Fibroblast of pulmonary artery (primary cell): ENCODE measurements around the gene SPINK8.
"Not testable (repeated sequence)": the region's sequence is repeated elsewhere in the genome, so short reads cannot be mapped to it uniquely, and the experiment has no call there.

Experiments
- DNase-seq: peaks from one replicate; pipeline ENCODE4 v3.0.0-alpha.2; 2010; ENCODE audit warnings: low read depth
- H3K4me3 ChIP-seq: replicated peaks from 2 replicates; pipeline ENCODE4 v1.5.1; 2011; ENCODE audit warnings: low read depth, mild to moderate bottlenecking, control low read depth, low read length, moderate library complexity
- TF ChIP-seq, protein P1 (sequence below): IDR thresholded peaks from 2 replicates; pipeline ENCODE4 v1.5.1; 2011; ENCODE audit warnings: mild to moderate bottlenecking, control low read depth, low read length, inconsistent platforms; ENCODE audit errors: missing control alignments

SPINK8 gene

GRCh38 chr3:48276911-48277641, 56.4 kb downstream of the SPINK8 start:
- no peak for DNase-seq
- TF ChIP-seq, protein P1, sequence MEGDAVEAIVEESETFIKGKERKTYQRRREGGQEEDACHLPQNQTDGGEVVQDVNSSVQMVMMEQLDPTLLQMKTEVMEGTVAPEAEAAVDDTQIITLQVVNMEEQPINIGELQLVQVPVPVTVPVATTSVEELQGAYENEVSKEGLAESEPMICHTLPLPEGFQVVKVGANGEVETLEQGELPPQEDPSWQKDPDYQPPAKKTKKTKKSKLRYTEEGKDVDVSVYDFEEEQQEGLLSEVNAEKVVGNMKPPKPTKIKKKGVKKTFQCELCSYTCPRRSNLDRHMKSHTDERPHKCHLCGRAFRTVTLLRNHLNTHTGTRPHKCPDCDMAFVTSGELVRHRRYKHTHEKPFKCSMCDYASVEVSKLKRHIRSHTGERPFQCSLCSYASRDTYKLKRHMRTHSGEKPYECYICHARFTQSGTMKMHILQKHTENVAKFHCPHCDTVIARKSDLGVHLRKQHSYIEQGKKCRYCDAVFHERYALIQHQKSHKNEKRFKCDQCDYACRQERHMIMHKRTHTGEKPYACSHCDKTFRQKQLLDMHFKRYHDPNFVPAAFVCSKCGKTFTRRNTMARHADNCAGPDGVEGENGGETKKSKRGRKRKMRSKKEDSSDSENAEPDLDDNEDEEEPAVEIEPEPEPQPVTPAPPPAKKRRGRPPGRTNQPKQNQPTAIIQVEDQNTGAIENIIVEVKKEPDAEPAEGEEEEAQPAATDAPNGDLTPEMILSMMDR: no peak

DNA sequence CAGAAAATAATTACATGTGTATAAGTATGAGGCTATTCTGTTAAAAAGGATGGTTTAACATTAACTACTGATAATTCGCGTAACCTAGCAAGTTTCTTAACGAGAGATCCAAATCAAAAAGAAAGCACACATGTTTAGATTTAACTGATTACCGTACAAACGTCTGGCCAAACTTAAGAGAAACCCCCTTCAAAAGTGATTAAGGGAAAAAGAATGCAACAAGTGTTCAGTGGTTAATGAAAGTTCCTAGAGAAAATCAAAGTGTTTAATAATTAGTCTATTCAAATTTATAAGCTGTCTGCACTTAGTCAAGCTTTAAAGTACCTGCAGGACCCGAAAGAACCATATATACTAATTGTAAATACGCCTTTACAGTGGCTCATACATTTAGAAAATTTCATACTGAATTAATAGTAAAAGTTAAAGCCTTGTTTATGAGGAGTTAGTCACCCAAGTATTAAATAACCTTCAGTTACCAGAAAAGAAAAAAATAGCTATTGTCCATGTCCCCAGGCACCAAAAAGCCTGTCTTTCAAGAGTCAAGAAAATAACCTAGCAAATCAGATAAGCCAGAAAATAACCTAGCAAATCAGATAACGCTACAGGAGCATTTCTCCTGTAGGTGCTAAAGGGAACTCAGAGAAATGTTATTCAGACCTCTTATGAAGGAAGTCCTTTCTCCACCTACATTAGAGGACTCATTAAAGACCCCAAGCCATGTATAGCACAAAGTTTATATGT, 58.0 kb downstream of the SPINK8 start:
- no peak overlapping the region for H3K4me3 ChIP-seq
- TF ChIP-seq, protein P1: no peak
- no peak for DNase-seq

More at GRCh38 chr3:48276911-48277641, 56.4 kb downstream of the SPINK8 start:
- H3K4me3 ChIP-seq: no peak overlapping the region

- no peak for DNase-seq
- TF ChIP-seq, protein P1: no peak
- H3K4me3 ChIP-seq: no peak overlapping the region
Observed at GRCh38 chr3:48274452-48274851, 59.0 kb downstream of the SPINK8 start.

- TF ChIP-seq, protein P1: peak; percentile 88
- H3K4me3 ChIP-seq: no peak overlapping the region
- peak; percentile 75 for DNase-seq
Observed at GRCh38 chr3:48273594-48274211, 59.8 kb downstream of the SPINK8 start.

DNA sequence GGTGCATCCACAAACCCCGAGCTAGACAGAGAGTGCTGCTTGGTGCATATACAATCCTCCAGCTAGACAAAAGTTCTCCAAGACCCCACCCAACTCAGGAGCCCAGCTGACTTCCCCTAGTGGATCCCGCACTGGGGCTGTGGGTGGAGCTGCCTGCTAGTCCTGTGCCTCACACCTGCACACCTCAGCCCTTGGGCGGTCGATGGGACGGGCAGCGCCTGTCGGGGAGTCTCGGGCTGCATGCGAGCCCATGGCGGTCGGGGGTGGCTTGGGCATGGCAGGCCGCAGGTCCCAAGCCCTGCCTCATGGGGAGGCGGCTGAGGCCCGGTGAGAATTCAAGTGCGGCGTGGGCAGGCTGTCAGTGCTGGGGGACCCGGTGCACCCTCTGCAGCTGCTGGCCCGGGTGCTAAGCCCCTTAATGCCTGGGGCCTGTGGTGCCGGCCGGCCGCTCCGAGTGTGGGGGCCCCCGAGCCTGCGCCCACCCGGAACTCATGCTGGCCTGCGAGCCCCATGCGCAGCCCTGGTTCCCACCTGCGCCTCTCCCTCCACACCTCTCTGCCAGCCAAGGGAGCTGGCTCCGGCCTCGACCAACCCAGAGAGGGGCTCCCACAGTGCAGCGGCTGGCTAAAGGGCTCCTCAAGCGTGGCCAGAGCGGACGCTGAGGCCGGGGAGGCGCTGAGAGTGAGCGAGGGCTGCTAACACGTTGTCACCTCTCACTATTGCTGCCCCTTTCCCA, 61.5 kb downstream of the SPINK8 start:
- H3K4me3 ChIP-seq: no peak overlapping the region
- DNase-seq: no peak
- TF ChIP-seq, protein P1: no peak

GRCh38 chr3:48271223-48271622, 62.2 kb downstream of the SPINK8 start:
- H3K4me3 ChIP-seq, DNase-seq: not testable (repeated sequence)

GRCh38 chr3:48270306-48270705, 63.2 kb downstream of the SPINK8 start:
- no peak for DNase-seq
- no peak overlapping the region for H3K4me3 ChIP-seq
- TF ChIP-seq, protein P1: no peak
